Measurements from ENCODE around the gene CD3D. TPM values are rescaled to one million over a fixed set of nuclear protein-coding genes. Genes with fewer than 3 reads are reported as not detected.

Gene CD3D
- total RNA-seq, 2 donors from 2014 or later = 0.55 to 4.4 TPM

DNA sequence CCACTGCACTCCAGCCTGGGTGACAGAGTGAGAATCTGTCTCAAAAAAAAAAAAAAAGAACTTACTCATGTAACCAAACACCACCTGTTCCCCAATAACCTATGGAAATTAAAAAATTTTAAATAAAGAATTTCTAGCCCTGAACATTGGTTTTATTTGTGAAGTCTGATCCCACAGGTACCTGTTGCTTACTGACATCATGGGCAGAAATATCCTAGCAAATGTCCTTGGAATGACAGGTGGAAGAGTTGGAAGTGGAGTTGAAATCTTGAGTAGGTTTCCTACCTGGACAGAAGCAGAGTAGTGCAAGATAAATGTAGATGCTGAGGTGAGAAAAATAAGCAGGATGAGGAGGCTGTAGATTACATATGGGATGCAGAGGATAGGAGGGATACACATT is 17.2 kb downstream of the CD3D start:
- Histone ChIP-seq H3K27me3 (replicated peaks; ENCODE audit: insufficient read depth) (no peaks in the 10 kb centered on the region), H3K27ac (no peak overlapping the region), H3K4me1 (replicated peaks) (no peaks in the 10 kb centered on the region), H3K4me3 (no peak overlapping the region), H3K36me3 (no peaks in the 10 kb centered on the region), H3K9me3 (no peaks in the 10 kb centered on the region)
- TF ChIP-seq POLR2AphosphoS5 (IDR thresholded peaks at IDR 0.05) (no peak), POLR2A (IDR thresholded peaks at IDR 0.05) (no peak)
- TF ChIP-seq, protein P1, sequence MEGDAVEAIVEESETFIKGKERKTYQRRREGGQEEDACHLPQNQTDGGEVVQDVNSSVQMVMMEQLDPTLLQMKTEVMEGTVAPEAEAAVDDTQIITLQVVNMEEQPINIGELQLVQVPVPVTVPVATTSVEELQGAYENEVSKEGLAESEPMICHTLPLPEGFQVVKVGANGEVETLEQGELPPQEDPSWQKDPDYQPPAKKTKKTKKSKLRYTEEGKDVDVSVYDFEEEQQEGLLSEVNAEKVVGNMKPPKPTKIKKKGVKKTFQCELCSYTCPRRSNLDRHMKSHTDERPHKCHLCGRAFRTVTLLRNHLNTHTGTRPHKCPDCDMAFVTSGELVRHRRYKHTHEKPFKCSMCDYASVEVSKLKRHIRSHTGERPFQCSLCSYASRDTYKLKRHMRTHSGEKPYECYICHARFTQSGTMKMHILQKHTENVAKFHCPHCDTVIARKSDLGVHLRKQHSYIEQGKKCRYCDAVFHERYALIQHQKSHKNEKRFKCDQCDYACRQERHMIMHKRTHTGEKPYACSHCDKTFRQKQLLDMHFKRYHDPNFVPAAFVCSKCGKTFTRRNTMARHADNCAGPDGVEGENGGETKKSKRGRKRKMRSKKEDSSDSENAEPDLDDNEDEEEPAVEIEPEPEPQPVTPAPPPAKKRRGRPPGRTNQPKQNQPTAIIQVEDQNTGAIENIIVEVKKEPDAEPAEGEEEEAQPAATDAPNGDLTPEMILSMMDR (IDR thresholded peaks at IDR 0.05) = no peak
- intact Hi-C loops (cut with DNase I) = no loop called here
- DNase-seq (ENCODE audit: low spot score) = no peak

DNA sequence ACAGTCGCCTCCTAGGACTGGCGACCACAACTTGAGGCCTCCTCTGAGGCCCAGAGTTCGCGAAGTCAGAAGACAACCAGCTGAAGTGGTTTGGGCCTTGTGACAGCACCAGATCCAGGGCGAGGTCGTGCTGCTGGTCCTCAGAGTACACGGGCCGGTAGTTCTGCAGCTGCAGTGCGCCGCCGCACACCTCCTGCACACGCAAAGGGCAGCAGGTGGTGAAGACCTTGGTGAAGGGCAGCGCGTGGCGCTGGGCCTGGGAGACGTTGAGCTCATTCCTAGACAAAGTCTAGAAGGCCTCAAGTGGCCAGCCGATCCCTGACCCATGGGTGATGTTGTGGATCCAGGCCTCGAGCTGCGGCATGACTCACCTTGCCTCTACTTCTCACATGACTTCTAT is 19.8 kb downstream of the CD3D start:
- 96% methylated on average over 19 of the region's 19 CpGs for WGBS
- H3K9me3 ChIP-seq = no peaks in the 10 kb centered on the region
- H3K27me3 ChIP-seq (replicated peaks; ENCODE audit: insufficient read depth) = no peaks in the 10 kb centered on the region
- no peak for TF ChIP-seq POLR2AphosphoS5 (IDR thresholded peaks at IDR 0.05)
- TF ChIP-seq, protein P1 (IDR thresholded peaks at IDR 0.05) = no peak
- no peak for TF ChIP-seq POLR2A (IDR thresholded peaks at IDR 0.05)
- intact Hi-C loops (cut with DNase I) = no loop called here
- H3K27ac ChIP-seq = no peak overlapping the region
- H3K4me1 ChIP-seq (replicated peaks) = no peaks in the 10 kb centered on the region
- no peaks in the 10 kb centered on the region for H3K36me3 ChIP-seq
- no peak for DNase-seq (ENCODE audit: low spot score)
- no peak overlapping the region for H3K4me3 ChIP-seq

DNA sequence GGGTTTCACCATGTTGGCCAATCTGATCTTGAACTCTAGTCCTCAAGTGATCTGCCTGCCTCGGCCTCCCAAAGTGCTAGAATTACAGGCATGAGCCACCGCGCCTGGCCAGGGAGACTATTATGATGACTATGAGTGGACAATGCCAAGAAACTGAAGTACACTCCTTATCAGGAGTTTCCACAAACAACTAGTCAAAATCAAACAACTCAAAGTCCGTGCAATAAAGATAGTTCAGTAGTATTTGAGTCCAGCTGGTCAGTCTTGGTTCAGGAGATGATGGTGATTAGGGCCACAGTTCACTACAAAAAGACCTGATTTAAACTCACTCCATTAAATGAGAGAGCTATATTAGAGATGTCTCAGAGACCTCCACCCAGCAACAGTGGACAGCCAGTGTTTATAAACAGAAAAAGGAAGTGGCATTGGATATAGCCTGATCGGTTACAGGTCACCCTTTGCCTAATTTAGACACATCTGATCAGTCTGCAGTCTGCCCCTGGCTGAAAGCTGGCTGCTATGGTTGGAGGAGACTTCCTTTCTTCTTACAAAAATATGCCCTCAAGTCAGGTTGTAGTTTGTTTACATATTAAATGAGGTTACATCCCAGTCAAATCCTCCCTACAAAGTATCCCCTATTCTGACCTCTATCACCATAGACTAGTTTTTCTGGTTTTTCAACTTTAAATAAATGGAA is 21.0 kb downstream of the CD3D start:
- WGBS = 59% methylated on average over 5 of the region's 5 CpGs
- no peak for DNase-seq (ENCODE audit: low spot score)
- intact Hi-C loops (cut with DNase I) = no loop called here
- TF ChIP-seq POLR2AphosphoS5 (IDR thresholded peaks at IDR 0.05) = no peak
- TF ChIP-seq POLR2A (IDR thresholded peaks at IDR 0.05) = no peak
- TF ChIP-seq, protein P1 (IDR thresholded peaks at IDR 0.05) = no peak
- no peak overlapping the region for H3K4me3 ChIP-seq
- no peak overlapping the region for H3K27ac ChIP-seq
- no peaks in the 10 kb centered on the region for H3K9me3 ChIP-seq
- H3K4me1 ChIP-seq (replicated peaks) = no peaks in the 10 kb centered on the region
- H3K36me3 ChIP-seq = no peaks in the 10 kb centered on the region
- H3K27me3 ChIP-seq (replicated peaks; ENCODE audit: insufficient read depth) = no peaks in the 10 kb centered on the region

DNA sequence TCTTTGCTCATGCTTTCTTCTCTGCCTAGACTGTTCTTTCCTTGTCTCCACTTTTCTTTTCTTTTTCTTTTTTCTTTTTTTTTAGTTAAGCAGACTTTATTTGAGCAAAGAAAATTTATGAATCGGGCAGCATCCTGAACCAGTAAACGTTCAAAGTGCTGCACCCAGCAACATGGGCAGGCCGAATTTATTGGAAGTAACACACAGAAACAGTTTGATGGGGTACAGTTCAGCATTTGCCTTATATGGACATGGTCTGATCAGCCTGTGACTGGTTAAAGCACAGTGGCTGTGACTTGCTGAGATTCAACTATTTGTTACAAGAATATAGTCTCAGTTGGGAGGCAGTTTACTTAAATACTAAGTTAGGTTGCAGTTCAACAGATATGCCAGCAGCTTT is 22.0 kb downstream of the CD3D start:
- TF ChIP-seq, protein P1 (IDR thresholded peaks at IDR 0.05) = no peak
- Histone ChIP-seq H3K4me3 (no peak overlapping the region), H3K9me3 (no peaks in the 10 kb centered on the region), H3K27me3 (replicated peaks; ENCODE audit: insufficient read depth) (no peaks in the 10 kb centered on the region), H3K27ac (no peak overlapping the region), H3K36me3 (no peaks in the 10 kb centered on the region), H3K4me1 (replicated peaks) (peaks cover 2% of the 10 kb centered on the region)
- intact Hi-C loops (cut with DNase I) = no loop called here
- 83% methylated on average over 3 of the region's 3 CpGs for WGBS
- no peak for DNase-seq (ENCODE audit: low spot score)

DNA sequence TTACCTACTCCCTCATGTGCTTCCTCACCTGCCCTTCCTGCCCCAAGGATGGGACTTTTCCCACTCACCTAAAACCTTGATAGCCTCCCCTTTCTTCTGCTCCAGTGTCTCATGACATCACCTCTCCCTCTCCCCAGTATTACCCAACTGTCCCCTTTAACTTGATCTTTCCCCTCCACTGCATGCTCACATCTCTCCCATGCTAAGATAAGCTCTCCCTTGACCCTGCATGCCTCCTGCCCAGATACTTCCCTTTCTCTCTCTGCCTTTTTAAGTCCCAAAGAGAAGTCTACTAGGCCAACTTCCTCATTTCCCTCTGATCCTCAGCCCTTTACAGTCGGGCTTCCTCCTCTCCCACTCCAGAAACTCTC is 23.2 kb downstream of the CD3D start:
- H3K27me3 ChIP-seq (replicated peaks; ENCODE audit: insufficient read depth) = no peaks in the 10 kb centered on the region
- H3K4me1 ChIP-seq (replicated peaks) = peaks cover 2% of the 10 kb centered on the region
- intact Hi-C loops (cut with DNase I) = no loop called here

More for the DNA sequence above, 23.2 kb downstream of the CD3D start:
- no peak for DNase-seq (ENCODE audit: low spot score)
- 71% methylated on average over 1 of the region's 1 CpG for WGBS
- no peak overlapping the region for H3K4me3 ChIP-seq
- no peak overlapping the region for H3K27ac ChIP-seq
- H3K36me3 ChIP-seq = no peaks in the 10 kb centered on the region
- H3K9me3 ChIP-seq = no peaks in the 10 kb centered on the region
- no peak for TF ChIP-seq POLR2AphosphoS5 (IDR thresholded peaks at IDR 0.05)
- TF ChIP-seq POLR2A (IDR thresholded peaks at IDR 0.05) = no peak
- TF ChIP-seq, protein P1 (IDR thresholded peaks at IDR 0.05) = no peak
